Posterior cingulate gyrus (tissue), 11 donors: ENCODE results near the gene SIM1.
A peak's percentile ranks its signal among the peaks of the same experiment; 100 is the strongest.

Source experiments
- DNase-seq, 10 donors: peaks; one replicate each; pipeline versions ENCODE4 v3.0.0 to v3.0.0-alpha.2; 2020 to 2021; ENCODE audit warnings: mixed read lengths in 3 of 10
- intact Hi-C: fragments of 100-400 bp; cut with DNase I; formaldehyde crosslinking; loops from one replicate; pipeline ENCODE4 v1.15.1; 2023

SIM1 gene

GRCh38 chr6:100433726-100434435, 30.8 kb downstream of the SIM1 start:
- intact Hi-C loops: no loop called here
- DNase-seq: no peak

DNA sequence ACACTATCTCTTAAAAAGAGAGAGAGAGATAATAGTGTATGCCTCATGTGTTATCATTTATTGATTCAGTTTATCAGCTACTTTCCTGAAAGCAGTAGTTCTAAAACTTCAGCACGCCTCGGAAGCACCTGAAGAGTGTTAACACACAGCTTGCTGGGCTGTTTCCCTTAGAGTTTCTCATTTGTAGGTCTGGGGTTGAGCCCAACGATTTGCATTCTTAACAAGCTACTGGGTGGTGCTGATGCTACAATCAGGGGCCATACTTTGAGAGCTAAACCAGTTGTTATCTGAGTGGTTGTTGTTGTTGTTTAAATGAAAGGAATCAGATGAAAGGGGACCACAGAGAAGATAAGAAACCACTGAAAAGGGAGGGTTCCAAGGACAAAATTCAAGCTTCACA, 32.6 kb downstream of the SIM1 start:
- no peak for DNase-seq
- intact Hi-C loops: no loop called here

- intact Hi-C loops: no loop called here
- DNase-seq: no peak
These were observed 33.8 kb downstream of the SIM1 start for GRCh38 chr6:100430962-100431361.

GRCh38 chr6:100427452-100427851, 37.3 kb downstream of the SIM1 start:
- intact Hi-C loops: no loop called here

GRCh38 chr6:100426744-100427338, 37.9 kb downstream of the SIM1 start:
- intact Hi-C loops: no loop called here
- DNase-seq: no peak

More at GRCh38 chr6:100427452-100427851, 37.3 kb downstream of the SIM1 start:
- DNase-seq: no peak

GRCh38 chr6:100426241-100426640, 38.5 kb downstream of the SIM1 start:
- DNase-seq: no peak
- intact Hi-C loops: no loop called here

DNA sequence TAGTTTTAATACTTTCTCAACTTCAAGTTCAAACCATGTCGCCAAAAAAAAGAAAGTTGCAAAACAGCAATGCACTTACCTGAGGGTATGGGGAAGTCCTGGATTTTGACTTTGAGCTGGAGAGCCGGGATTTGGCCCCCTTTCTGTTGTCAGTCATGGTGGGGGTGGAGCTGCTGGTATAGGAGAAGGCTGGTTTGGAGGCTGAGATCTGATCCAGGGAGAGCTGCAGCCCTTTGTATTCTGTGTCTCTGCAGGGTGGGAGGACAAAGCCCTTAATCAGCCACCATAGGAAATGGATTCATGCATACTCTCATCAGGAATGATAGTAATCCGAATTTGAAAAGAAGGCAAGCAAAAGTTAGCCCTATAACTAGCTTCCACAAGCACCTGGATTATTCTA, 44.0 kb downstream of the SIM1 start:
- no peak for DNase-seq
- intact Hi-C loops: no loop called here

DNA sequence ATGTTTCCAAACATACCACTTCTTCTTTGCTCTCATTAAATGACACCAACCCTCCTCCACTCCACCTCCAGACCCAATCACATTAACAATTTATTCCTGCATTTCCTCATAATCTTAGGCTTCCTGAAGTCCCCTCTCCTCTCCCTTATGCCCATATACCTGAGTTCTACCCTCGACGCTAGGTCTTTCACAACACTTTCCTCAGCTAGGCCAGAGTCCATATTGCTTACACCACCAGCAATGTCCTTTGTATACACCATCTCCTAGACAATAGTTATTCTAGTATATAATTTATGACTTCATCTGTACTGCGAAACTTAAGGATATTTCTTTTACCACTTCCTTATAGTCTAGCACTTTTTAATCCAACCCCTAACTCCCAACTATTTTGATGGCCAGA, 47.7 kb downstream of the SIM1 start:
- no peak for DNase-seq
- intact Hi-C loops: no loop called here

DNA sequence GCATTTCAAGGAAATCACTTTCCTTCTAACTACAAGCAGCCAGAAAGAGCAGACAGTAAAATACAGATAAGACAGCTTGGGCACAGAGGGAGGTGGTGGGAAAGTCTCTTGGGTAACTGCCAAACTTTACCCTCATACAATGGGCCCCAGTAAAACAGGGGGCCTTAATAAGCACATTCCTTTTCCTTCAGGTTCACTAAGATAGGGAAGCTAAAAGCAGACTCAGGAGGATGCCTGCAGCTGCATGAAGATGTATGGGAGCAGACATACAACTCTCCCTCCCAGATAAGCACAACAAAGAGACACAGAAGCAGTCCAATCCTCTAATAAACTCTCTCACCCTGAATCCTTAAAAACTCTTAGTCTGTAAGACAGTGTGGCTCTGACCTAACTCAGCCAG, 49.0 kb downstream of the SIM1 start:
- no peak for DNase-seq
- intact Hi-C loops: no loop called here

GRCh38 chr6:100412872-100413271, 51.8 kb downstream of the SIM1 start:
- DNase-seq: no peak
- intact Hi-C loops: no loop called here

DNA sequence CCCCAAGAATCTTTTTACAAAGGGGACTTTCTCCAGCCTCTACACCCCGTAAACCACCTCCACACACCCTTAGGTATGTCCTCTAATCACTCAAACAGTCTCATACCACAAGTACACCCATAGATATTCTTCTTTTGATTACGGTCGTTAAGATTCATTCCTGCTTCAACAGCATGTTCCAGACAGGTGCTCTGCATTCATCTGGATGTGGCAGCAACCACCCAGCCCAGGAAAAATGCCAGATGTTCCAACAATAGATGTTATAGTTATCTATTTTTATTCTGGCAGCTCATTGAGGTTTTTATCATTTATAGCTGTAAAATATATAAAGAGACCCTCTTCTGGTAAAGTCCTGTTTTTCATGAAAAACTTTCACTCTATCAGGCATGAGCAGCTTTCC, 60.7 kb downstream of the SIM1 start:
- intact Hi-C loops: no loop called here

DNA sequence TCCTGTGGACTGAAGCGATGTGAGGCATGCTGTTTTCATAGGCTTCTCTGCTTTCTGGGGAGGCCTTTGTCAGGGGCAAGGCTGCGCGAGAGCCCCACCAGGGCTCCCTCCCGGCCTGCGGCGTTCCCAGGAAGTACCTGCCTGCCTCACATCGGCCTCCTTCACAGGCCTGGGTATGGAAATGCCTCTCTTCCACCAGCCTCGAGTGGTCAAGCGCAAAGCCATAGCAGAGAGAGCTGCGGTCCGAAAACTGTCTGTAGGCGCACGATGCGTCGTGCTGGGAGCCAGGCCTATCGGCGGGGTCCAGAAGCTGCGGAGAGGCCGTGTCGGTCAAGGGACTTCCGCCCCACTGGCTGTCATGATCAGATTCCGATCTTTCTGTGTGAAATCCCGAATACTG, 71.2 kb downstream of the SIM1 start:
- DNase-seq: peak in 2 of 10 donors; percentile 46 to 67
- intact Hi-C loops: no loop called here

More for the DNA sequence above, 60.7 kb downstream of the SIM1 start:
- DNase-seq: no peak

GRCh38 chr6:100392423-100392822, 72.3 kb downstream of the SIM1 start:
- no peak for DNase-seq
- intact Hi-C loops: no loop called here

DNA sequence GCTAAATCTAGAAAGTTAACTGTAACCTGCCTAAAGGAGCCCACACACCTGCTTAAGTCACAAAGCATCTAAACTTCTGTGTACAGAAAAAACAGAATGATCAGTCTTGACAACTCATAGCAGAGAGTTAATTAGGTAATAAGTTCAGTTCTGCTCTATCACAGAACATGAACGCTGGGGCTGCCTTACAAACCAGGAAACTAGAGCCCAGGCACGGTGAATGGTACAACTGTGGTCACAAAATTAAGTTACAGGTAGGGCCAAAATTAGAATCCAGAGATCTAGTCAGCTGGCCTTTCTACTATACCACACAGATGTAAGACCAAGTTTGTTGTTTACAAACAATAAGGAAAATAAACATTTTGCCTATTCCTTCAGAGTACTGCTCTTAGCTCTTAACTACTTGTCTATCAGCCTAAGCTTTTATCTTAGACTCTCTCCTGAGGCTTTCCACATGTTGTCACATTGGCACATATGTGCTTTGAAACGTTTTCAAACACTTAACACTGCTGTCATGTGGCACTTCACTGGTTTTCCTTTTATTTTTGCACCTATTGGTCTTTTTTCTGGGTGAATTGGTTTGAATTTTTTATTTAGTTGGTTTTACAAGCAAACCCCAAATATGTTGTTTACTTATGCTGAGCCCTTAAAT, 75.7 kb downstream of the SIM1 start:
- intact Hi-C loops: no loop called here
- no peak for DNase-seq

DNA sequence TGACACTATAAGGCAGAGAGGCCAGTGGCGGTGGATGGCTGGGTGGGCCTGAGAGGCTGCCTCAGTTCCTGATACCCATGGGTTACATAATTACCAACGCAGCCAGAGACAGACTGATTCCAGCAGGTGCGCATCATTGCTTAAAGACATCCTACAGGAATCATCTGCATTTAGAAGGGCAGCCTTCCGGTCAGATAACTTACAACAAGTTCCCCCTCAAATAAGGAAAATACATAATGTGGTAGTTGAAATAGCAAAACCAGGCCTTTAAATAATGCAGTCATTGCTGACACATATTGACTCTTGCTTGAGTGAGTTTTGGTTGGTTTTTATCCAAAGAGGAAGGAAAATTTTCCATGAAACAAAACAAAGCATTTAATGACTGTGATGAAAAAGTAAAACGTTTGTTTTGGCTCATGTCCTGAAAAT, 81.9 kb downstream of the SIM1 start:
- intact Hi-C loops: no loop called here
- peak in 1 of 10 donors; percentile 72 for DNase-seq

GRCh38 chr6:100382031-100382430, 82.7 kb downstream of the SIM1 start:
- no peak for DNase-seq
- intact Hi-C loops: no loop called here

DNA sequence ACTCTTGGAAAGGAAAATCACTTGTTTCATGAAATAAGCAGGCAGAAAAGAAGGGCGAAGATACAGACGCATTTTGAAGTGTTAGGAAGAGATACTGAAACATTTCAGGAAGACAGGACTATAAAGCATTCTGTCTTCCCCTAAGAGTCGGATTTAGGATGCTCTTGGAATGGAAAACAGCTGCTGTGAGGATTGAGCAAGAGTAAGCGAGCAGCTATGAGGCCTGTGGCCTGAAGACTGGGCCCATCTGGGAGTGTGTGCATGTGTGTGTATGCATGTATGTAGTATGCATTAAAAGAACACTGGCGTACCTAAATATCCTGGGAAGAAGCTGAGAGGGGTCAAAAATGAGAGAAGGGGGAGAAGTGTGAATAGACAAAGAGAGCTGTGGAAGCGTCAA, 83.6 kb downstream of the SIM1 start:
- intact Hi-C loops: no loop called here
- no peak for DNase-seq

GRCh38 chr6:100379386-100379785, 85.3 kb downstream of the SIM1 start:
- intact Hi-C loops: no loop called here
- DNase-seq: no peak

GRCh38 chr6:100378576-100378975, 86.1 kb downstream of the SIM1 start:
- intact Hi-C loops: no loop called here
- DNase-seq: no peak

DNA sequence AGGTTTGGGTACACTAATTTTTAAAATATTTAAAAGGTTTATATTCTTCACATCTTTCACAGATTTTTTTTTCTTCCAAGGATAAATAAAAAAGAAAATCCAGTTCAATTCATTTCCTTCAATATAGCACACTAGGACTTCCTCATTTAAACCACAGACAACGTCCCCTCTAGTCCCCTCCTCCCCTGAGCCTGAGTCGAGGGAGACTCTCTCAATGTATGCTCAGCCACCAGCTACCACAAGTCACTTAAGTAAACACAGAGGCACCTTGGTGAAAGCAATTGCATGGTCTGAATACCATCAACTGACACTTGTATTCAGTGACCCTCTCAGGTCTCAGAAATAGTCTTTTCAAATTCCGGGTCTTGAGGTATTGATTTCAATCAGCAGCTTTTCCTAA, 88.6 kb downstream of the SIM1 start:
- intact Hi-C loops: no loop called here
- no peak for DNase-seq

GRCh38 chr6:100372326-100373091, 92.2 kb downstream of the SIM1 start:
- intact Hi-C loops: no loop called here
- no peak for DNase-seq
